SK-N-SH treated with all-trans-retinoic acid at 6 μM for 48 hours (cell line): ENCODE data around the gene DNAH3.

Source experiments
- ATAC-seq: fragments of 200-7000 bp; cut with Tn5 transposase; 3 replicates; pipeline ENCODE4 v1.9.1; 2020; ENCODE audit warnings: mild to moderate bottlenecking, moderate library complexity
- ARNTL ChIP-seq: fragments of 450-650 bp; formaldehyde crosslinking; IDR thresholded peaks from 2 replicates; pipeline ENCODE4 v1.5.0; 2020; ENCODE audit warnings: low read depth, mild to moderate bottlenecking, moderate library complexity, borderline replicate concordance
- BACH2 ChIP-seq: fragments of 250-450 bp; sonication (Bioruptor Pico); IDR thresholded peaks from 2 replicates; pipeline ENCODE4 v1.9.0; 2021; ENCODE audit warnings: mild to moderate bottlenecking, borderline replicate concordance
- CREB5 ChIP-seq: fragments of 250-450 bp; sonication (Bioruptor Pico); IDR thresholded peaks from 2 replicates; pipeline ENCODE4 v1.5.1; 2020; ENCODE audit warnings: low read depth, mild to moderate bottlenecking, moderate library complexity
- CSRNP3 ChIP-seq: fragments of 250-450 bp; sonication (Bioruptor Pico); IDR thresholded peaks from 2 replicates; pipeline ENCODE4 v1.5.1; 2021; ENCODE audit warnings: mild to moderate bottlenecking, moderate library complexity
- ESRRG ChIP-seq: fragments of 250-450 bp; sonication (Bioruptor Pico); IDR thresholded peaks from 2 replicates; pipeline ENCODE4 v1.6.1; 2021; ENCODE audit warnings: mild to moderate bottlenecking
- ISL1 ChIP-seq: fragments of 250-450 bp; sonication (Bioruptor Pico); IDR thresholded peaks from 2 replicates; pipeline ENCODE4 v2.1.2; 2022; ENCODE audit warnings: mild to moderate bottlenecking, moderate library complexity
- OSR1 ChIP-seq: fragments of 250-450 bp; sonication (Bioruptor Pico); IDR thresholded peaks from 2 replicates; pipeline ENCODE4 v1.8.0; 2022; ENCODE audit warnings: moderate library complexity, mild to moderate bottlenecking, inconsistent platforms
- POU6F1 ChIP-seq: fragments of 250-450 bp; sonication (Bioruptor Pico); IDR thresholded peaks from 2 replicates; pipeline ENCODE4 v1.8.0; 2021; ENCODE audit warnings: low read depth, mild to moderate bottlenecking, moderate library complexity, borderline replicate concordance
- RARB ChIP-seq: fragments of 250-450 bp; sonication (Bioruptor Pico); IDR thresholded peaks from 2 replicates; pipeline ENCODE4 v1.8.0; 2021; ENCODE audit warnings: mild to moderate bottlenecking, moderate library complexity
- TCF4 ChIP-seq: fragments of 250-450 bp; sonication (Bioruptor Pico); IDR thresholded peaks from 2 replicates; pipeline ENCODE4 v1.8.0; 2021; ENCODE audit warnings: mild to moderate bottlenecking, moderate library complexity, borderline replicate concordance
- TSHZ2 ChIP-seq: fragments of 250-450 bp; sonication (Bioruptor Pico); IDR thresholded peaks from 2 replicates; pipeline ENCODE4 v1.5.0; 2020; ENCODE audit warnings: mild to moderate bottlenecking, moderate library complexity
- ZC3H10 ChIP-seq: fragments of 250-450 bp; sonication (Bioruptor Pico); IDR thresholded peaks from 2 replicates; pipeline ENCODE4 v1.5.1; 2021; ENCODE audit warnings: mild to moderate bottlenecking, moderate library complexity
- ZFP3 ChIP-seq: fragments of 250-450 bp; sonication (Bioruptor Pico); IDR thresholded peaks from 2 replicates; pipeline ENCODE4 v1.5.0; 2020; ENCODE audit warnings: mild to moderate bottlenecking, moderate library complexity
- ZFP30 ChIP-seq: fragments of 450-650 bp; formaldehyde crosslinking; IDR thresholded peaks from 2 replicates; pipeline ENCODE4 v1.5.0; 2022; ENCODE audit warnings: mild to moderate bottlenecking, moderate library complexity
- ZNF565 ChIP-seq: fragments of 450-650 bp; formaldehyde crosslinking; conservative IDR thresholded peaks from 2 replicates; pipeline ENCODE4 v1.5.0; 2020; ENCODE audit warnings: low read depth, mild to moderate bottlenecking, moderate library complexity
- ZNF70 ChIP-seq: fragments of 450-650 bp; formaldehyde crosslinking; IDR thresholded peaks from 2 replicates; pipeline ENCODE4 v1.5.0; 2020; ENCODE audit warnings: mild to moderate bottlenecking, moderate library complexity
- ZNF8 ChIP-seq: fragments of 450-650 bp; formaldehyde crosslinking; IDR thresholded peaks from 2 replicates; pipeline ENCODE4 v1.5.0; 2020; ENCODE audit warnings: mild to moderate bottlenecking, moderate library complexity
- TF ChIP-seq, protein P1 (sequence below): fragments of 250-450 bp; sonication (Bioruptor Pico); IDR thresholded peaks from 2 replicates; pipeline ENCODE4 v1.8.0; 2020; ENCODE audit warnings: mild to moderate bottlenecking, moderate library complexity, borderline replicate concordance

Gene DNAH3

GRCh38 chr16:20901436-20902112 lies 249.1 kb downstream of the DNAH3 start:
- TF ChIP-seq ZNF70 (CRISPR knock-in tag): no peak
- TF ChIP-seq TSHZ2 (CRISPR knock-in tag): no peak
- TF ChIP-seq, protein P1, sequence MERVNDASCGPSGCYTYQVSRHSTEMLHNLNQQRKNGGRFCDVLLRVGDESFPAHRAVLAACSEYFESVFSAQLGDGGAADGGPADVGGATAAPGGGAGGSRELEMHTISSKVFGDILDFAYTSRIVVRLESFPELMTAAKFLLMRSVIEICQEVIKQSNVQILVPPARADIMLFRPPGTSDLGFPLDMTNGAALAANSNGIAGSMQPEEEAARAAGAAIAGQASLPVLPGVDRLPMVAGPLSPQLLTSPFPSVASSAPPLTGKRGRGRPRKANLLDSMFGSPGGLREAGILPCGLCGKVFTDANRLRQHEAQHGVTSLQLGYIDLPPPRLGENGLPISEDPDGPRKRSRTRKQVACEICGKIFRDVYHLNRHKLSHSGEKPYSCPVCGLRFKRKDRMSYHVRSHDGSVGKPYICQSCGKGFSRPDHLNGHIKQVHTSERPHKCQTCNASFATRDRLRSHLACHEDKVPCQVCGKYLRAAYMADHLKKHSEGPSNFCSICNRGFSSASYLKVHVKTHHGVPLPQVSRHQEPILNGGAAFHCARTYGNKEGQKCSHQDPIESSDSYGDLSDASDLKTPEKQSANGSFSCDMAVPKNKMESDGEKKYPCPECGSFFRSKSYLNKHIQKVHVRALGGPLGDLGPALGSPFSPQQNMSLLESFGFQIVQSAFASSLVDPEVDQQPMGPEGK (CRISPR knock-in tag): no peak
- TF ChIP-seq ZNF565: 0 out of 2 replicates have a peak, but pooled peaks have one; percentile 23
- peak; percentile 20; the same call in 1 of the 2 replicates for TF ChIP-seq TCF4 (CRISPR knock-in tag)
- TF ChIP-seq POU6F1 (CRISPR knock-in tag): no peak
- peak; percentile 49 for ATAC-seq

- ATAC-seq: peak; percentile 22
- TF ChIP-seq POU6F1 (CRISPR knock-in tag) (no peak), OSR1 (CRISPR knock-in tag) (no peak), ZNF8 (CRISPR knock-in tag) (no peak), ISL1 (CRISPR knock-in tag) (no peak), TCF4 (CRISPR knock-in tag) (no peak), ZFP30 (no peak), ARNTL (CRISPR knock-in tag) (no peak), BACH2 (CRISPR knock-in tag) (no peak), RARB (CRISPR knock-in tag) (no peak), ZC3H10 (CRISPR knock-in tag) (no peak), ZNF70 (CRISPR knock-in tag) (no peak), CSRNP3 (no peak), CREB5 (CRISPR knock-in tag) (no peak), ESRRG (CRISPR knock-in tag) (no peak), ZFP3 (CRISPR knock-in tag) (no peak)
- TF ChIP-seq, protein P1 (CRISPR knock-in tag): no peak
Observed at GRCh38 chr16:20901068-20901435, 249.6 kb downstream of the DNAH3 start.
